Measurements from ENCODE around the gene PLCB1. TPM values are rescaled to one million over a fixed set of nuclear protein-coding genes. Genes with fewer than 3 reads are reported as not detected.

PLCB1 gene
- total RNA-seq, 4 donors from 2014 or later = 13.5 to 110 (median 30.4) TPM

DNA sequence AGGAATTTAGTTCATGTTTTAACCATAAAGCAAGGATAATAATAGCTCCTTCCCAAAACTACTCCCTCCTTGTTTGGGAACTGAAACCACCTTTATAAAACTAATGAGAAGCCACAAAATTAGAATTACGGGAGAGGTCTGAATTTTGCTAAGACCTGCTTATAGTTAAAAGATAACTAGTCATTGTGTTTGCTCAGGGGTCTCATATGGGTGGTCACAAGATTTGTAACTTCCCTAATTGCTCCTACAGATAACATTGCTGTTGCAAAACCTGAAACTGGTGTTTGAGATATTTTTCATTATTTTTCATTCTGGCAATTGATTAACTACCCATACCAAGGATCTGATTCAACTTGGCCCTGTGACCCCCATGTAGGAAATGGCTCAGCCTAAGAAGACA is 782.4 kb downstream of the PLCB1 start:
- Histone ChIP-seq H3K4me3 (no peak overlapping the region), H3K9me3 (no peaks in the 10 kb centered on the region), H3K27me3 (no peaks in the 10 kb centered on the region), H3K36me3 (no peaks in the 10 kb centered on the region), H3K27ac (no peak overlapping the region), H3K4me1 (no peaks in the 10 kb centered on the region)
- no peak for TF ChIP-seq POLR2A (IDR thresholded peaks at IDR 0.05)
- TF ChIP-seq CTCF (IDR thresholded peaks at IDR 0.05) = no peak
- intact Hi-C loops (cut with DNase I; ENCODE audit: low total_unique reads) = no loop called here
- no peak for DNase-seq

DNA sequence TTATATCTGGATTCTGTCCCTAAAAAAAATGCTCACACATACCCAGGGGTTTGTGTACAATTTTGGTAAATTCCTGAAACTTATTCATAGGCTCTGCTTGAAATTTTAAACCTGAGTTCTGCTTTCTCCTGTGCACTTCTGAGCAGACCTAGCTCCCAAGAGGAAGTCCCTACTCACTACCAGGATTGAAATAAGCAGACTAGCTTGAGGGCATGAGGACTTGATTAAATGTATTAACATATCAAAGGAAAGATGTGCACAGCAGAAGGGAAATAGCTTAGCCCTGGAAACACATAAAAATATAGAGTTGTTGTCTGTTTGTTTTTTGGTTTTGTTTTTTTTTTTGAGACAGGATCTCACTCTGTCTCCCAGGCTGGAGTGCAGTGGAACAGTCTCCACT is 785.0 kb downstream of the PLCB1 start:
- no peaks in the 10 kb centered on the region for H3K4me1 ChIP-seq
- H3K9me3 ChIP-seq = no peaks in the 10 kb centered on the region
- H3K4me3 ChIP-seq = no peak overlapping the region
- intact Hi-C loops (cut with DNase I; ENCODE audit: low total_unique reads) = no loop called here
- no peaks in the 10 kb centered on the region for H3K36me3 ChIP-seq
- DNase-seq = no peak
- no peaks in the 10 kb centered on the region for H3K27me3 ChIP-seq
- TF ChIP-seq CTCF (IDR thresholded peaks at IDR 0.05) (no peak), POLR2A (IDR thresholded peaks at IDR 0.05) (no peak)
- no peak overlapping the region for H3K27ac ChIP-seq

DNA sequence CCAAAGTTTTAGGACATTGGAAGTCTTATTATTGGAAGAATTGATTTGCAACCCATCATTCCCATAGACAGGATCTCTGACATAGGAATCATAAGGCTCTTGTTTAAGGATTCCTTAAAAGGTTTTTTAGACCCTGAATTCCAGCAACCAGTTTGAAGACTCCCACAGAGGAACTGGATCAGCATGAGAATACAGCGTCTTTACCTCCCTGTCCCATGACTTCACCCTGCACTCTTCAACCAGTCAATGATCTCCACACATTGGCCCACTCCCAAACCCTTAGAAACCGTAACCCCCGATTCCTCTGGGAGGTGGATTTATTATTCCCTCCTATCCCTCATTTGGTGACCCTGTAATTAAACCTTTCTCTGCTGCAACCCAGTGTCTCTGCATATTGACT is 786.1 kb downstream of the PLCB1 start:
- no peak for DNase-seq
- TF ChIP-seq POLR2A (IDR thresholded peaks at IDR 0.05) (no peak), CTCF (IDR thresholded peaks at IDR 0.05) (no peak)
- Histone ChIP-seq H3K27me3 (no peaks in the 10 kb centered on the region), H3K4me3 (no peak overlapping the region), H3K9me3 (no peaks in the 10 kb centered on the region), H3K36me3 (no peaks in the 10 kb centered on the region), H3K4me1 (no peaks in the 10 kb centered on the region), H3K27ac (no peak overlapping the region)
- intact Hi-C loops (cut with DNase I; ENCODE audit: low total_unique reads) = no loop called here

DNA sequence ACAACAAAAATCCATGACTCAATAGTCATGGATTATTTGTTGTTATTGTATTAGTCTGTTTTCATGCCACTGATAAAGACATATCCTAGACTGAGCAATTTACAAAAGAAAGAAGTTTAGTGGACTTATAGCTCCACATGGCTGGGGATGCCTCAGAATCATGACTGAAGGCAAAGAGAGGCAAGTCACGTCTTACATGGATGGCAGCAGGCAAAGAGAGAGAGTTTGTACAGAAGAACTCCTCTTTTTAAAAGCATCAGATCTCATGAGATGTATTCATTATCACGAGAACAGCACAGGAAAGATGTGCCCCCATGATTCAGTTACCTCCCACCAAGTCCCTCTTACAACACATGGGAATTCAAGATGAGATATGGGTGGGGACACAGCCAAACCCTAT is 792.5 kb downstream of the PLCB1 start:
- no peaks in the 10 kb centered on the region for H3K9me3 ChIP-seq
- no peak for TF ChIP-seq POLR2A (IDR thresholded peaks at IDR 0.05)
- TF ChIP-seq CTCF (IDR thresholded peaks at IDR 0.05) = no peak
- intact Hi-C loops (cut with DNase I; ENCODE audit: low total_unique reads) = no loop called here

GRCh38 chr20:8930726-8931125 is 798.7 kb downstream of the PLCB1 start:
- intact Hi-C loops (cut with DNase I; ENCODE audit: low total_unique reads) = no loop called here
- peak overlapping the region in 1 of 2 donors; percentile 3 for H3K27ac ChIP-seq

More for the DNA sequence above, 792.5 kb downstream of the PLCB1 start:
- Histone ChIP-seq H3K27ac (no peak overlapping the region), H3K4me3 (no peak overlapping the region), H3K27me3 (no peaks in the 10 kb centered on the region), H3K4me1 (no peaks in the 10 kb centered on the region), H3K36me3 (no peaks in the 10 kb centered on the region)
- DNase-seq = no peak

More at GRCh38 chr20:8930726-8931125, 798.7 kb downstream of the PLCB1 start:
- TF ChIP-seq POLR2A (IDR thresholded peaks at IDR 0.05) (no peak), CTCF (IDR thresholded peaks at IDR 0.05) (no peak)
- no peak overlapping the region for H3K4me3 ChIP-seq
- no peak for DNase-seq
- H3K4me1 ChIP-seq = no peaks in the 10 kb centered on the region
- no peaks in the 10 kb centered on the region for H3K9me3 ChIP-seq
- H3K36me3 ChIP-seq = no peaks in the 10 kb centered on the region
- H3K27me3 ChIP-seq = no peaks in the 10 kb centered on the region

Measured in uterus (tissue), 4 donors.